GM12878 (cell line): Measurements from ENCODE around the gene MYO16.

Experiments used
- CTCF ChIP-seq, 3 experiments: IDR thresholded peaks in 2 of 3; conservative IDR thresholded peaks in 1 of 3; 2 replicates each; pipeline ENCODE4 v1.5.1; 2011; ENCODE audit warnings: low read depth in 3 of 3, low read length in 3 of 3, mild to moderate bottlenecking in 3 of 3, control low read depth in 2 of 3, moderate library complexity in 2 of 3, inconsistent platforms in 1 of 3, mixed read lengths in 1 of 3; ENCODE audit not compliant: control insufficient read depth in 2 of 3, insufficient read depth in 1 of 3; ENCODE audit errors: extremely low read depth in 1 of 3
- EZH2 ChIP-seq: IDR thresholded peaks from 2 replicates; pipeline ENCODE4 v1.6.1; 2012; ENCODE audit warnings: low read depth, mild to moderate bottlenecking, control low read depth, inconsistent platforms, low read length, borderline replicate concordance; ENCODE audit not compliant: control insufficient read depth
- PAX8 ChIP-seq: fragments of 450-650 bp; IDR thresholded peaks from 2 replicates; pipeline ENCODE4 v1.6.1; 2017; ENCODE audit warnings: mild to moderate bottlenecking, moderate library complexity
- PKNOX1 ChIP-seq: fragments of 450-650 bp; IDR thresholded peaks from 2 replicates; pipeline ENCODE4 v1.6.1; 2016; ENCODE audit warnings: mild to moderate bottlenecking
- POLR2A ChIP-seq: IDR thresholded peaks from 2 replicates; pipeline ENCODE4 v1.6.1; 2011; ENCODE audit warnings: low read depth, mild to moderate bottlenecking, low read length
- TARDBP ChIP-seq: IDR thresholded peaks from 2 replicates; pipeline ENCODE4 v1.6.1; 2016; ENCODE audit warnings: borderline replicate concordance
- USF1 ChIP-seq: IDR thresholded peaks from 2 replicates; pipeline ENCODE4 v1.6.1; 2011; ENCODE audit warnings: borderline replicate concordance, low read depth, mild to moderate bottlenecking, moderate library complexity, mixed read lengths, low read length; ENCODE audit not compliant: insufficient read depth; ENCODE audit errors: extremely low read length

GRCh38 chr13:109233293-109233692 lies 603.9 kb downstream of the MYO16 start:
- TF ChIP-seq CTCF (IDR thresholded peaks at IDR 0.05 in 2 of 3, conservative IDR thresholded peaks at IDR 0.05 in 1 of 3; ENCODE audit: control insufficient read depth in 2 of 3, extremely low read depth in 1 of 3, insufficient read depth in 1 of 3, low read depth in 3 of 3, low read length in 3 of 3) = no peak
- no peak for TF ChIP-seq POLR2A
- no peak for TF ChIP-seq PAX8
- no peak for TF ChIP-seq PKNOX1
- no peak for TF ChIP-seq USF1
- TF ChIP-seq TARDBP = no peak
- no peak for TF ChIP-seq EZH2
